Measurements from ENCODE around the gene NKX3-2.

Gene NKX3-2

GRCh38 chr4:13521047-13521446, 23.3 kb downstream of the NKX3-2 start:
- H3K9me3 ChIP-seq (ENCODE audit: control insufficient read depth in 1 of 2, low read length in 2 of 2) = peaks cover 11 to 17% of the 10 kb centered on the region in 2 donors
- H3K27me3 ChIP-seq (ENCODE audit: low read depth, low read length) = peaks cover 40% of the 10 kb centered on the region
- no peak overlapping the region for H3K27ac ChIP-seq (ENCODE audit: low read length)

GRCh38 chr4:13516315-13516860, 27.9 kb downstream of the NKX3-2 start:
- no peaks in the 10 kb centered on the region for H3K9me3 ChIP-seq (ENCODE audit: control insufficient read depth in 1 of 2, low read length in 2 of 2)
- H3K27ac ChIP-seq (ENCODE audit: low read length) = no peak overlapping the region
- H3K36me3 ChIP-seq (ENCODE audit: control insufficient read depth in 1 of 2, insufficient read depth in 2 of 2, low read length in 2 of 2) = no peaks in the 10 kb centered on the region
- H3K4me3 ChIP-seq (ENCODE audit: low read depth in 1 of 2, low read length in 2 of 2) = no peak overlapping the region
- H3K4me1 ChIP-seq (ENCODE audit: control insufficient read depth in 1 of 2, insufficient read depth in 2 of 2, low read length in 2 of 2) = no peaks in the 10 kb centered on the region
- H3K27me3 ChIP-seq (ENCODE audit: low read depth, low read length) = no peaks in the 10 kb centered on the region

More at GRCh38 chr4:13521047-13521446, 23.3 kb downstream of the NKX3-2 start:
- Histone ChIP-seq H3K4me1 (ENCODE audit: control insufficient read depth in 1 of 2, insufficient read depth in 2 of 2, low read length in 2 of 2) (peaks cover 0 to 10% of the 10 kb centered on the region in 2 donors), H3K36me3 (ENCODE audit: control insufficient read depth in 1 of 2, insufficient read depth in 2 of 2, low read length in 2 of 2) (no peaks in the 10 kb centered on the region), H3K4me3 (ENCODE audit: low read depth in 1 of 2, low read length in 2 of 2) (no peak overlapping the region)

GRCh38 chr4:13515268-13515667, 29.0 kb downstream of the NKX3-2 start:
- Histone ChIP-seq H3K4me3 (ENCODE audit: low read depth in 1 of 2, low read length in 2 of 2) (no peak overlapping the region), H3K27ac (ENCODE audit: low read length) (no peak overlapping the region), H3K36me3 (ENCODE audit: control insufficient read depth in 1 of 2, insufficient read depth in 2 of 2, low read length in 2 of 2) (no peaks in the 10 kb centered on the region), H3K4me1 (ENCODE audit: control insufficient read depth in 1 of 2, insufficient read depth in 2 of 2, low read length in 2 of 2) (no peaks in the 10 kb centered on the region), H3K9me3 (ENCODE audit: control insufficient read depth in 1 of 2, low read length in 2 of 2) (no peaks in the 10 kb centered on the region), H3K27me3 (ENCODE audit: low read depth, low read length) (no peaks in the 10 kb centered on the region)

GRCh38 chr4:13514722-13515121, 29.6 kb downstream of the NKX3-2 start:
- no peaks in the 10 kb centered on the region for H3K4me1 ChIP-seq (ENCODE audit: control insufficient read depth in 1 of 2, insufficient read depth in 2 of 2, low read length in 2 of 2)
- no peaks in the 10 kb centered on the region for H3K9me3 ChIP-seq (ENCODE audit: control insufficient read depth in 1 of 2, low read length in 2 of 2)
- H3K27ac ChIP-seq (ENCODE audit: low read length) = no peak overlapping the region
- no peak overlapping the region for H3K4me3 ChIP-seq (ENCODE audit: low read depth in 1 of 2, low read length in 2 of 2)
- H3K27me3 ChIP-seq (ENCODE audit: low read depth, low read length) = no peaks in the 10 kb centered on the region
- no peaks in the 10 kb centered on the region for H3K36me3 ChIP-seq (ENCODE audit: control insufficient read depth in 1 of 2, insufficient read depth in 2 of 2, low read length in 2 of 2)

GRCh38 chr4:13511101-13511500, 33.2 kb downstream of the NKX3-2 start:
- Histone ChIP-seq H3K27ac (ENCODE audit: low read length) (no peak overlapping the region), H3K27me3 (ENCODE audit: low read depth, low read length) (no peaks in the 10 kb centered on the region), H3K4me3 (ENCODE audit: low read depth in 1 of 2, low read length in 2 of 2) (no peak overlapping the region), H3K36me3 (ENCODE audit: control insufficient read depth in 1 of 2, insufficient read depth in 2 of 2, low read length in 2 of 2) (no peaks in the 10 kb centered on the region), H3K4me1 (ENCODE audit: control insufficient read depth in 1 of 2, insufficient read depth in 2 of 2, low read length in 2 of 2) (no peaks in the 10 kb centered on the region), H3K9me3 (ENCODE audit: control insufficient read depth in 1 of 2, low read length in 2 of 2) (no peaks in the 10 kb centered on the region)

GRCh38 chr4:13509442-13509841, 34.9 kb downstream of the NKX3-2 start:
- Histone ChIP-seq H3K9me3 (ENCODE audit: control insufficient read depth in 1 of 2, low read length in 2 of 2) (no peaks in the 10 kb centered on the region), H3K27me3 (ENCODE audit: low read depth, low read length) (no peaks in the 10 kb centered on the region), H3K36me3 (ENCODE audit: control insufficient read depth in 1 of 2, insufficient read depth in 2 of 2, low read length in 2 of 2) (no peaks in the 10 kb centered on the region), H3K4me1 (ENCODE audit: control insufficient read depth in 1 of 2, insufficient read depth in 2 of 2, low read length in 2 of 2) (no peaks in the 10 kb centered on the region), H3K4me3 (ENCODE audit: low read depth in 1 of 2, low read length in 2 of 2) (no peak overlapping the region), H3K27ac (ENCODE audit: low read length) (no peak overlapping the region)

- H3K9me3 ChIP-seq (ENCODE audit: control insufficient read depth in 1 of 2, low read length in 2 of 2) = no peaks in the 10 kb centered on the region
- no peaks in the 10 kb centered on the region for H3K27me3 ChIP-seq (ENCODE audit: low read depth, low read length)
- no peaks in the 10 kb centered on the region for H3K4me1 ChIP-seq (ENCODE audit: control insufficient read depth in 1 of 2, insufficient read depth in 2 of 2, low read length in 2 of 2)
- H3K36me3 ChIP-seq (ENCODE audit: control insufficient read depth in 1 of 2, insufficient read depth in 2 of 2, low read length in 2 of 2) = no peaks in the 10 kb centered on the region
- no peak overlapping the region for H3K4me3 ChIP-seq (ENCODE audit: low read depth in 1 of 2, low read length in 2 of 2)
- no peak overlapping the region for H3K27ac ChIP-seq (ENCODE audit: low read length)
Measured at GRCh38 chr4:13504374-13504773, 39.9 kb downstream of the NKX3-2 start.

GRCh38 chr4:13498469-13498868, 45.8 kb downstream of the NKX3-2 start:
- no peak overlapping the region for H3K4me3 ChIP-seq (ENCODE audit: low read depth in 1 of 2, low read length in 2 of 2)
- no peaks in the 10 kb centered on the region for H3K4me1 ChIP-seq (ENCODE audit: control insufficient read depth in 1 of 2, insufficient read depth in 2 of 2, low read length in 2 of 2)
- H3K9me3 ChIP-seq (ENCODE audit: control insufficient read depth in 1 of 2, low read length in 2 of 2) = no peaks in the 10 kb centered on the region
- H3K36me3 ChIP-seq (ENCODE audit: control insufficient read depth in 1 of 2, insufficient read depth in 2 of 2, low read length in 2 of 2) = no peaks in the 10 kb centered on the region
- H3K27me3 ChIP-seq (ENCODE audit: low read depth, low read length) = no peaks in the 10 kb centered on the region
- no peak overlapping the region for H3K27ac ChIP-seq (ENCODE audit: low read length)

GRCh38 chr4:13496605-13497004, 47.7 kb downstream of the NKX3-2 start:
- Histone ChIP-seq H3K27me3 (ENCODE audit: low read depth, low read length) (no peaks in the 10 kb centered on the region), H3K4me1 (ENCODE audit: control insufficient read depth in 1 of 2, insufficient read depth in 2 of 2, low read length in 2 of 2) (no peaks in the 10 kb centered on the region), H3K27ac (ENCODE audit: low read length) (no peak overlapping the region), H3K9me3 (ENCODE audit: control insufficient read depth in 1 of 2, low read length in 2 of 2) (no peaks in the 10 kb centered on the region), H3K36me3 (ENCODE audit: control insufficient read depth in 1 of 2, insufficient read depth in 2 of 2, low read length in 2 of 2) (no peaks in the 10 kb centered on the region), H3K4me3 (ENCODE audit: low read depth in 1 of 2, low read length in 2 of 2) (no peak overlapping the region)

GRCh38 chr4:13495753-13496152, 48.6 kb downstream of the NKX3-2 start:
- Histone ChIP-seq H3K27me3 (ENCODE audit: low read depth, low read length) (no peaks in the 10 kb centered on the region), H3K4me3 (ENCODE audit: low read depth in 1 of 2, low read length in 2 of 2) (no peak overlapping the region), H3K36me3 (ENCODE audit: control insufficient read depth in 1 of 2, insufficient read depth in 2 of 2, low read length in 2 of 2) (no peaks in the 10 kb centered on the region), H3K27ac (ENCODE audit: low read length) (no peak overlapping the region), H3K9me3 (ENCODE audit: control insufficient read depth in 1 of 2, low read length in 2 of 2) (no peaks in the 10 kb centered on the region), H3K4me1 (ENCODE audit: control insufficient read depth in 1 of 2, insufficient read depth in 2 of 2, low read length in 2 of 2) (no peaks in the 10 kb centered on the region)

- Histone ChIP-seq H3K4me1 (ENCODE audit: control insufficient read depth in 1 of 2, insufficient read depth in 2 of 2, low read length in 2 of 2) (no peaks in the 10 kb centered on the region), H3K36me3 (ENCODE audit: control insufficient read depth in 1 of 2, insufficient read depth in 2 of 2, low read length in 2 of 2) (no peaks in the 10 kb centered on the region), H3K9me3 (ENCODE audit: control insufficient read depth in 1 of 2, low read length in 2 of 2) (no peaks in the 10 kb centered on the region), H3K27ac (ENCODE audit: low read length) (no peak overlapping the region), H3K27me3 (ENCODE audit: low read depth, low read length) (no peaks in the 10 kb centered on the region), H3K4me3 (ENCODE audit: low read depth in 1 of 2, low read length in 2 of 2) (no peak overlapping the region)
Measured at GRCh38 chr4:13493793-13494192, 50.5 kb downstream of the NKX3-2 start.

- no peaks in the 10 kb centered on the region for H3K27me3 ChIP-seq (ENCODE audit: low read depth, low read length)
- no peaks in the 10 kb centered on the region for H3K9me3 ChIP-seq (ENCODE audit: control insufficient read depth in 1 of 2, low read length in 2 of 2)
- H3K4me1 ChIP-seq (ENCODE audit: control insufficient read depth in 1 of 2, insufficient read depth in 2 of 2, low read length in 2 of 2) = no peaks in the 10 kb centered on the region
- no peak overlapping the region for H3K27ac ChIP-seq (ENCODE audit: low read length)
- no peaks in the 10 kb centered on the region for H3K36me3 ChIP-seq (ENCODE audit: control insufficient read depth in 1 of 2, insufficient read depth in 2 of 2, low read length in 2 of 2)
- H3K4me3 ChIP-seq (ENCODE audit: low read depth in 1 of 2, low read length in 2 of 2) = no peak overlapping the region
Measured at GRCh38 chr4:13492747-13493146, 51.6 kb downstream of the NKX3-2 start.

All from muscle layer of duodenum (tissue), 2 donors.